BE2C (cell line): ENCODE data around the gene CNN3.

Experiments used
- DNase-seq: peaks from one replicate; pipeline ENCODE4 v3.0.0-alpha.2; 2020
- H3K27me3 ChIP-seq: fragments of 250-450 bp; sonication (Bioruptor Pico); 2 replicates; pipeline ENCODE4 v1.5.1; 2020; ENCODE audit warnings: mild to moderate bottlenecking
- H3K36me3 ChIP-seq: fragments of 250-450 bp; sonication (Bioruptor Pico); 2 replicates; pipeline ENCODE4 v1.5.1; 2020; ENCODE audit warnings: mild to moderate bottlenecking
- H3K4me1 ChIP-seq: fragments of 250-450 bp; sonication (Bioruptor Pico); 2 replicates; pipeline ENCODE4 v1.5.1; 2020
- H3K4me3 ChIP-seq: 2 replicates; pipeline ENCODE4 v1.5.1; 2011; ENCODE audit warnings: low read depth, low read length
- H3K9me3 ChIP-seq: fragments of 250-450 bp; sonication (Bioruptor Pico); 2 replicates; pipeline ENCODE4 v1.5.1; 2020
- TF ChIP-seq, protein P1 (sequence below): IDR thresholded peaks from 2 replicates; pipeline ENCODE4 v1.5.1; 2012; ENCODE audit warnings: mild to moderate bottlenecking, low read depth, low read length

Gene CNN3

DNA sequence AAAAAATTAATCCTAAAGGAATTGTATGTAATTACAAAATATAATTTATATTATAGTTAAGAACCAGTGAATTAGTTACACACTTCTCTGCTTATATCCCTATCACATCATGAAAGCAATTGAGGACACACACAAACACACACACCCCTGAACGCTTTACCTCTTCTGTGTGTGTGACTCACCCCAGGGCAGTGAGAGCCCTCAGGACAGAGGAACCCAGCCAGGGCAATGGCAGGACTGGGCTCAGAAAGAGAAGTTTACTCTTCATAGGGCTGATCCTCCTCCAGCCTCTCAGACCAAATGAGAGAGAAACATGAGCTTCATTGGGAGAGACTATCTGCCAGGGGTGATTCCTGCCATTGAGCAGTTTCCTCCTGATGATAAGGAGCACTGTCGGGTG is 68.6 kb downstream of the CNN3 start:
- Histone ChIP-seq H3K36me3 (no peaks in the 10 kb centered on the region), H3K4me1 (peaks cover 15% of the 10 kb centered on the region), H3K4me3 (no peak overlapping the region), H3K27me3 (no peaks in the 10 kb centered on the region), H3K9me3 (no peaks in the 10 kb centered on the region)
- DNase-seq: no peak
- TF ChIP-seq, protein P1, sequence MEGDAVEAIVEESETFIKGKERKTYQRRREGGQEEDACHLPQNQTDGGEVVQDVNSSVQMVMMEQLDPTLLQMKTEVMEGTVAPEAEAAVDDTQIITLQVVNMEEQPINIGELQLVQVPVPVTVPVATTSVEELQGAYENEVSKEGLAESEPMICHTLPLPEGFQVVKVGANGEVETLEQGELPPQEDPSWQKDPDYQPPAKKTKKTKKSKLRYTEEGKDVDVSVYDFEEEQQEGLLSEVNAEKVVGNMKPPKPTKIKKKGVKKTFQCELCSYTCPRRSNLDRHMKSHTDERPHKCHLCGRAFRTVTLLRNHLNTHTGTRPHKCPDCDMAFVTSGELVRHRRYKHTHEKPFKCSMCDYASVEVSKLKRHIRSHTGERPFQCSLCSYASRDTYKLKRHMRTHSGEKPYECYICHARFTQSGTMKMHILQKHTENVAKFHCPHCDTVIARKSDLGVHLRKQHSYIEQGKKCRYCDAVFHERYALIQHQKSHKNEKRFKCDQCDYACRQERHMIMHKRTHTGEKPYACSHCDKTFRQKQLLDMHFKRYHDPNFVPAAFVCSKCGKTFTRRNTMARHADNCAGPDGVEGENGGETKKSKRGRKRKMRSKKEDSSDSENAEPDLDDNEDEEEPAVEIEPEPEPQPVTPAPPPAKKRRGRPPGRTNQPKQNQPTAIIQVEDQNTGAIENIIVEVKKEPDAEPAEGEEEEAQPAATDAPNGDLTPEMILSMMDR: no peak

DNA sequence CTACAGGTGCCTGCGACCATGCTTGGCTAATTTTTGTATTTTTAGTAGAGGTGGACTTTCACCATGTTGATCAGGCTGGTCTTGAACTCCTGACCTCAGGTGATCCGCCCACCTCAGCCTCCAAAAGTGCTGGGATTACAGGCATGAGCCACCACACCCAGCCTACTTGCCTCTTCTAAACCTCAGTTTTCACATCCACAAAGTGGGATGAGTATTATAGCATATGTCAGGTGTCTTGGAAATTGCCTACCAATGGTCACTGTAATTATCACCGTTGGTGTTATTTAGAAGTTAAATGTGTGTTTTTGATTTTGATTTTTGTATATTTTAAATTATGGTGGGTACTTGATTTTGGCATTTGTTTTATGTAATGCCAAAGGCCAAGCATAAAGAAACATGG is 70.0 kb downstream of the CNN3 start:
- peaks cover 15% of the 10 kb centered on the region for H3K4me1 ChIP-seq
- no peak overlapping the region for H3K4me3 ChIP-seq
- no peak for DNase-seq
- no peaks in the 10 kb centered on the region for H3K9me3 ChIP-seq
- H3K27me3 ChIP-seq: no peaks in the 10 kb centered on the region
- H3K36me3 ChIP-seq: no peaks in the 10 kb centered on the region
- TF ChIP-seq, protein P1: no peak

DNA sequence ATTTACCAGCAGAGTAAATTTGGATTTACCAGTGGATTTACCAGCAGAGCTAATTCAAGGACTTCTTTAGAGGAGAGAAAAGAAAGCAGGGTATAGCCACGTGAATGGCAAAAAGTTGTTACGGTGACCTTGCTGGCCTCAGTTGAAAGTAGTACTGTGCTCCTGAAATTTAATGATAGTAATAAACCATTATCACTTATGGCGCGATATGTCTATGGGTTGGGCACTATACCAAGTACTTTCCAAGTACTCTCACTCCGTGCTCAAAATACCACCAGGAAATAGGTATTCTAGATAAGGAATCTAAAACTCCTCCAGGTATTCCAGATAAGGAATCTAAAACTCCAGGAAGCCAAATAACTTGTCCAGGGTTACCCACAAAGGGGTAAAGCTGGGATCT is 70.9 kb downstream of the CNN3 start:
- Histone ChIP-seq H3K4me3 (no peak overlapping the region), H3K4me1 (peaks cover 15% of the 10 kb centered on the region), H3K9me3 (no peaks in the 10 kb centered on the region), H3K27me3 (no peaks in the 10 kb centered on the region), H3K36me3 (no peaks in the 10 kb centered on the region)
- DNase-seq: no peak
- TF ChIP-seq, protein P1: no peak

DNA sequence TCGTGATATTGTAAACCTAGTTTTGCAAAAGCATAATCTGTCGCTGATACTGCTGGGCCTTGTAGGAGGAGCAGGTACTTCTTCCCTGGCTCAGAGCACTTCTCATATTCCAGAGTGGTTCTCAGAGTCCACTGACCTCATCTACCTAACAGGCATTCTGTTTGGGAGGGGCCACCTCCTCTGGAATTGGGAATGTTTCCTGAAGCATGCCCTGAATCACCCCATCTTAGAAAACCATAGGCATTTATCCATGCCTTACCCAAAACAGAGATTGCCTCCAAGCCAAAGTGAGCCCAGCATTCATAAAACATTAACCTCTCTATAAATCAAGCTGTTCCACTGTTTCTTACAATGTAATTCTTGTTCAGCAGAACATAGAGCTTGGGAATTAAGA is 71.6 kb downstream of the CNN3 start:
- Histone ChIP-seq H3K27me3 (no peaks in the 10 kb centered on the region), H3K36me3 (no peaks in the 10 kb centered on the region), H3K4me1 (peaks cover 12% of the 10 kb centered on the region), H3K4me3 (no peak overlapping the region), H3K9me3 (no peaks in the 10 kb centered on the region)
- TF ChIP-seq, protein P1: no peak
- no peak for DNase-seq

DNA sequence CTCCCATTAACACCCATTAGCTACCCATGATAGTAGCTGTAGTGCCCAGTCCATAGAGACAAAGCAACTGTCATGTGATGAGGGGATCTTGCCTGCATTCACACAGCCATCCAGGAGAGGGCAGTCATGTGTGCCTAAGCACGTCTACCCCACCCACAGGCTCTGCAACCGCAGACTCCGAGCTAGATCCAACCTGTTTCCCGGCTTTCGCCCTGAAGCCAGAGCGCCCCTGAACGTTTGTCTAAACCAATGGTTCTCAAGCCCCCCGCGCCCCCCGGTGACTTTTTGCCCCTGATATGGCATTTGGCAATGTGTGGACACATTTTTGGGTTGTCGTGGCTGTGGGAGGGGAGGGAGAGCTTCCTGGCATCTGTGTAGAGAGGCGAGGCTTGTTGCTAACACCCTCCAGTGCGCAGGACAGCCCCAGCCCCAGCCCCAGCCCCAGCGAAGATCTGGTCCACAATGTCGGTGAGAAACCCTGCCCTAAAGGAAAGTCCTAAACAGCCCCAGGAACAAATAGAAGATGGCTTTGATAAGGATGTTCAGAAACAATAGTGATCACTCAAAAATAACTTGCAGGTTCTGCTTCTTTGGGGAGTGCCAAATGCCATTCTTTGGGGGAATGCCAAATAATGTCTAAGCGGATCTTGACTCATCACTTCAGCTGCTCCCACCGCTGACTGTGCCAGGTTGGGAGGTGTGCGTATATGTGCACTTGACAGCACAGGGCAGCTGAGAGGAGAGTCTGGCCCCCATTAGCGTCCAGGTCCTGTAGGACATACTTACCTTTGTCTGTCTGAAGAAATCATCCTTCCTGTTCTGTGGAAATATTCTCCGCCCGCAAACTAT is 72.2 kb downstream of the CNN3 start:
- no peaks in the 10 kb centered on the region for H3K36me3 ChIP-seq
- DNase-seq: peak; percentile 75
- no peaks in the 10 kb centered on the region for H3K9me3 ChIP-seq
- H3K4me1 ChIP-seq: peaks cover 10% of the 10 kb centered on the region
- TF ChIP-seq, protein P1: peak; percentile 82
- peak overlapping the region; percentile 47 for H3K4me3 ChIP-seq
- no peaks in the 10 kb centered on the region for H3K27me3 ChIP-seq

DNA sequence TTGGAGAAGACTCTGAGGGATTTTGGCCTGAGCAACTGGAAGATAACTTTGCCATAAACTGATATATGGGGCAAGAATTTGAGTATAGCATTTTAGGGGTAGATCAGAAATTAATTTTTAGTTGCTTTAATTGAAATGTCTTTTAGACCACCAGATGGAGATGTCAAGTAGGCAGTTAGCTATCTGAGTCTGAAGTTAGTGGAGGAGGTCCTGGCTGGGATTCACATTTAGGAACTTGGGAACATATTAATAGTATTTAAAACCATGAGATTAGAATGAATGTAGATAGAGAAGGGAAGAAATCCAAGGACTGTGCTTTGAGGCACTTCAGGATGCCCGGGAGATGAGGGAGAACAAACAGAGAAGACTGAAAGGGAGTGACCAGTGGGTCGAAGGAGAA is 74.1 kb downstream of the CNN3 start:
- DNase-seq: no peak
- no peaks in the 10 kb centered on the region for H3K27me3 ChIP-seq
- H3K9me3 ChIP-seq: no peaks in the 10 kb centered on the region
- H3K4me1 ChIP-seq: no peaks in the 10 kb centered on the region
- TF ChIP-seq, protein P1: no peak
- H3K4me3 ChIP-seq: no peak overlapping the region
- no peaks in the 10 kb centered on the region for H3K36me3 ChIP-seq
